ENCODE measurements around the gene CST9.

The CST9 gene

DNA sequence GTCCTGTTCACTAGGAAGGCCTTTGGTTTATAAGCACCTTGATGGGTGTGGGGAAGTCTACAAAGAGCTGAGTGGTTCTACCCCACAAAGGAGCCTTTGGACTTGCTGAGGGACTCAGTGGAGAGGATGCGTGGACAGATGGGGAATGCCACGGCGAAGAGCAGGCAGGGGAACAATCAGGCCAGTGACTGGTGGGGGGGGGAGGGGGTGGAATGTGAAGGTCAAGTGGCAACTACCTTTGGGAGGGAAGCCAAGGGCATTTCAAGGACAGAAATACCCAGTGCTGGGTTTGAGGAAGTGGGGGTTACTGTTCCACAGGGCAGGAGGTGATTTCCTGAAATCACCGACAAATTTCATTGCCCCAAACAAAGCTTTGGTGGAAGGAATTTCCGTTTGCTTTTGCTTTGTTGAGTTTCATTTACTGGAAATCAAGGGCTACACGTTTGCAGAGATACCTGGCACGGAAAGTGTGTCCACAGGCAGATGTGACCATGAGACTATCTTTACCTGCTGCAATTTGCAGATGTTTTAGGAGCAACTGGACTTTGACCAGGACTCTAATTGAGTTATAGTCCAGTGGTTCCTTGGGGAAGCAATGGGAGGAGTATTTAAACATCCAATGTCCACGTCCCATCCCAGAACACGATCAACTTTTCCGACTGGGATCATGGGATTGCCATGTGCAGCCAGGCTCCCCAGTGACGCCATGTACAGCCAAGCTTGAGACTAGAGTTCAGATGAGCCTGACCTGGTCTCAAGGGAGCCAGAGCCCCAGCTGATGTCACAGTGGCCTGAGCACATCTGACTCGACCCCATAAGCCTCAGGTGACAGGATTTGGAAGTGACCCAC, 24.1 kb upstream of the CST9 start:
- Histone ChIP-seq H3K4me2 (ENCODE audit: low read length) (no peak overlapping the region), H4K20me1 (ENCODE audit: control insufficient read depth, insufficient read depth, low read depth, low read length) (no peaks in the 10 kb centered on the region), H3K4me1 (ENCODE audit: control insufficient read depth, low read length) (no peaks in the 10 kb centered on the region), H3F3A (ENCODE audit: control insufficient read depth, insufficient read depth) (no peaks in the 10 kb centered on the region), H3K9me3 (ENCODE audit: control insufficient read depth, insufficient read depth, low read length) (no peaks in the 10 kb centered on the region), H3K36me3 (ENCODE audit: control insufficient read depth, low read length) (no peaks in the 10 kb centered on the region), H3K4me3 (ENCODE audit: low read length) (no peak overlapping the region), H3K27me3 (ENCODE audit: control insufficient read depth, low read length) (peaks cover 4% of the 10 kb centered on the region; the same call in 1 of the 2 replicates), H3K9me2 (replicated peaks; ENCODE audit: control insufficient read depth, low read length) (no peaks in the 10 kb centered on the region), H3K27ac (ENCODE audit: low read depth, low read length) (no peak overlapping the region), H3K79me2 (ENCODE audit: control insufficient read depth, low read length) (no peaks in the 10 kb centered on the region)
- no peak for TF ChIP-seq EZH2phosphoT487 (IDR thresholded peaks at IDR 0.05; ENCODE audit: borderline replicate concordance, low read length)
- TF ChIP-seq, protein P1, sequence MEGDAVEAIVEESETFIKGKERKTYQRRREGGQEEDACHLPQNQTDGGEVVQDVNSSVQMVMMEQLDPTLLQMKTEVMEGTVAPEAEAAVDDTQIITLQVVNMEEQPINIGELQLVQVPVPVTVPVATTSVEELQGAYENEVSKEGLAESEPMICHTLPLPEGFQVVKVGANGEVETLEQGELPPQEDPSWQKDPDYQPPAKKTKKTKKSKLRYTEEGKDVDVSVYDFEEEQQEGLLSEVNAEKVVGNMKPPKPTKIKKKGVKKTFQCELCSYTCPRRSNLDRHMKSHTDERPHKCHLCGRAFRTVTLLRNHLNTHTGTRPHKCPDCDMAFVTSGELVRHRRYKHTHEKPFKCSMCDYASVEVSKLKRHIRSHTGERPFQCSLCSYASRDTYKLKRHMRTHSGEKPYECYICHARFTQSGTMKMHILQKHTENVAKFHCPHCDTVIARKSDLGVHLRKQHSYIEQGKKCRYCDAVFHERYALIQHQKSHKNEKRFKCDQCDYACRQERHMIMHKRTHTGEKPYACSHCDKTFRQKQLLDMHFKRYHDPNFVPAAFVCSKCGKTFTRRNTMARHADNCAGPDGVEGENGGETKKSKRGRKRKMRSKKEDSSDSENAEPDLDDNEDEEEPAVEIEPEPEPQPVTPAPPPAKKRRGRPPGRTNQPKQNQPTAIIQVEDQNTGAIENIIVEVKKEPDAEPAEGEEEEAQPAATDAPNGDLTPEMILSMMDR (IDR thresholded peaks at IDR 0.05; ENCODE audit: low read depth, low read length, poor library complexity, severe bottlenecking) = no peak

DNA sequence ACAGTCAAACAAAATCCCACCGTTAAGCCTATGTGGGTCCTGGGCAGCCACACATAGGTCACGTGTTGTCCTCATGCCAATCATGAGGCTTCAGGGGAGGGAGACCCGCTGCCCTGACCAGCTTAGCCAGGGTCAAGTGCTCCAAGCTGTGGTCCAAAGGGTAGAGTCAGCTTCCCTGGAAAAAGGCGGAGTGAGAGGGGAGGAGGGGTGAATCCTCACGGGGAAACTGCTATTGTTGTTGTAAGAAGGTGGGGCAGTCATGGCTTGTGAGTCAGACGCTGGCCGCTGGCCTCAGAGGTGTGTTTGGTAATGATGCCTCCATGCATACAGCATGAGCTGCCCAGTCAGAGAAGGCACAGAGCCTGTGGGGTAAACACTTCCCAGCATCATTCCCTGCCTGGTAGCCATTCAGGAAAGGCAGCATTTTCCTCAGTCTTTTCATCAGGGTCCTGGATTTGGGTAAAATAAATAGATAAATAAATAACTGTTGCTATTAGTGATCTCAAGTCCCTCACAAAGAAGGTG, 23.4 kb upstream of the CST9 start:
- Histone ChIP-seq H3K27ac (ENCODE audit: low read depth, low read length) (no peak overlapping the region), H3K4me2 (ENCODE audit: low read length) (no peak overlapping the region), H3K4me3 (ENCODE audit: low read length) (no peak overlapping the region), H3K9me2 (replicated peaks; ENCODE audit: control insufficient read depth, low read length) (no peaks in the 10 kb centered on the region), H3K27me3 (ENCODE audit: control insufficient read depth, low read length) (peaks cover 4% of the 10 kb centered on the region; the same call in 1 of the 2 replicates), H4K20me1 (ENCODE audit: control insufficient read depth, insufficient read depth, low read depth, low read length) (no peaks in the 10 kb centered on the region), H3K36me3 (ENCODE audit: control insufficient read depth, low read length) (no peaks in the 10 kb centered on the region), H3K4me1 (ENCODE audit: control insufficient read depth, low read length) (no peaks in the 10 kb centered on the region), H3K79me2 (ENCODE audit: control insufficient read depth, low read length) (no peaks in the 10 kb centered on the region), H3F3A (ENCODE audit: control insufficient read depth, insufficient read depth) (no peaks in the 10 kb centered on the region), H3K9me3 (ENCODE audit: control insufficient read depth, insufficient read depth, low read length) (no peaks in the 10 kb centered on the region)
- TF ChIP-seq, protein P1 (IDR thresholded peaks at IDR 0.05; ENCODE audit: low read depth, low read length, poor library complexity, severe bottlenecking) = no peak

DNA sequence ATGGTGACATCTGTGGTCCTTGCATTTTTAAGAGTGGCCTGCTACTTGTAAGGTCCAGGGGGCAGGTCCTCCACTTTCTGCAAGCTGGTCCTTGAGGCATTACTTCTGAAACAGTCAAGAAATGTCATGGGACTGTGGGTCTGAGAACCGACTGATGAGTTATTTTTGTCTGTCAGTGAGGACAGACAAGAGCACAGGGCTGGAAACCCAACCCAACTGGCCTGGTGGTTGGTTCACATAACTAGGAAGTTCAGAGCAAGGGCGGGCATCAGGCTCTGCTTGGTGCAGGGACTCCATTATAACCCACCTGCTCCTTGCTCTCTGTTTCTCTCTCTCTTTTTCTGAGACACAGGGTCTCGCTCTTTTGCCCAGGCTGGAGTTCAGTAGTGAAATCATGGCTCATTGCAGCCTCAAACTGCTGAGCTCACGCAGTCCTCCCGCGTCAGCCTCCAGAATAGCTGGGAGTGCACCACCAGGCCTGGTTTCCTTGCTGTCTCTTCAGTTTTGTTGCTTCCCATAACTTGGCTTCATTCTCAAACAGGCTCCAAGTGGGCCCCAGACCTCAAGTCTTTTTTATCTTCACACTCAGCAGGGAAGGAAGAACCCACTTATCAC, 22.8 kb upstream of the CST9 start:
- Histone ChIP-seq H3F3A (ENCODE audit: control insufficient read depth, insufficient read depth) (no peaks in the 10 kb centered on the region), H3K36me3 (ENCODE audit: control insufficient read depth, low read length) (no peaks in the 10 kb centered on the region), H3K27ac (ENCODE audit: low read depth, low read length) (no peak overlapping the region), H4K20me1 (ENCODE audit: control insufficient read depth, insufficient read depth, low read depth, low read length) (no peaks in the 10 kb centered on the region), H3K4me2 (ENCODE audit: low read length) (no peak overlapping the region), H3K9me2 (replicated peaks; ENCODE audit: control insufficient read depth, low read length) (no peaks in the 10 kb centered on the region), H3K79me2 (ENCODE audit: control insufficient read depth, low read length) (no peaks in the 10 kb centered on the region), H3K9me3 (ENCODE audit: control insufficient read depth, insufficient read depth, low read length) (no peaks in the 10 kb centered on the region), H3K4me1 (ENCODE audit: control insufficient read depth, low read length) (no peaks in the 10 kb centered on the region), H3K27me3 (ENCODE audit: control insufficient read depth, low read length) (peaks cover 4% of the 10 kb centered on the region; the same call in 1 of the 2 replicates), H3K4me3 (ENCODE audit: low read length) (no peak overlapping the region)
- TF ChIP-seq, protein P1 (IDR thresholded peaks at IDR 0.05; ENCODE audit: low read depth, low read length, poor library complexity, severe bottlenecking) = no peak

All from DOHH2 (cell line).